Measurements from ENCODE around the gene USP5. TPM values are rescaled to one million over a fixed set of nuclear protein-coding genes. Genes with fewer than 3 reads are reported as not detected.

Gene USP5
- total RNA-seq, 1 donor from 2014 or later, result 74.8 TPM

DNA sequence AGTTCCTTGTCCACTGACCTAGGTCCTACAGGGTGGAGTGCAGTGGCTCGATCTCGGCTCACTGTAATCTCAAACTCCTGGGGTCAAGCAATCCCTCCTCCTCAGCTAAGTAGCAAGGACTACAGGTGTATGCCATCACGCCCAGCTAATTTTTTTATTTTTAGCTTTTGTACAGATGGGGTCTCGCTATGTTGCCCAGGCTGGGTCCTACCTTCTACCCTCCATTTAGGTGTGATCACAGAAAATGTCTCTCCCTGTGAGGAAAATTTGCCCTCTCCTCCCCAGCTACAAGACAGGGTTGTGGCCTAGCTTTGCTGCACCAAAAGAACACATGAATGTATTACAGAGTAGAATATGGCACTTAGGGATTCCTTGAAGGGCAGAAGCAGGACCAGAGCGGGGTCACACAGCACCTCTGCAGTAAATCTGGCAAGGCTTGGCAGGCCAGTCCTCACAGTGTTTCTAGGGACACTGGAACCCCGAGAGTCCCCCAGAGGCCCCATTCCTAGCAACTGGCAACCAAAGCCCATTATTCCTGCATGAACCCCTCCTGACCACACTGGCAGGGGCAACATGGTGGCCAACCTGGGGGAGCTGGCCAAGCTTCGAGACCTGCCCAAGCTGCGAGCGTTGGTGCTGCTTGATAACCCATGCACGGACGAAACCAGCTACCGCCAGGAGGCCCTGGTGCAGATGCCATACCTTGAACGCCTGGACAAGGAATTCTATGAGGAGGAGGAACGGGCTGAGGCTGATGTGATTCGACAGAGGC is 60.4 kb downstream of the USP5 start:
- no peak for DNase-seq (ENCODE audit: extremely low read depth, low read depth, low spot score)

- no peak for DNase-seq (ENCODE audit: extremely low read depth, low read depth, low spot score)
These were observed 62.4 kb downstream of the USP5 start, which contains the start of gene ENO2 for GRCh38 chr12:6914246-6914946. Gene ENO2, plus strand, starts transcription at chr12:6914580. Its CDS starts 1,253 bp downstream, at chr12:6915833.

DNA sequence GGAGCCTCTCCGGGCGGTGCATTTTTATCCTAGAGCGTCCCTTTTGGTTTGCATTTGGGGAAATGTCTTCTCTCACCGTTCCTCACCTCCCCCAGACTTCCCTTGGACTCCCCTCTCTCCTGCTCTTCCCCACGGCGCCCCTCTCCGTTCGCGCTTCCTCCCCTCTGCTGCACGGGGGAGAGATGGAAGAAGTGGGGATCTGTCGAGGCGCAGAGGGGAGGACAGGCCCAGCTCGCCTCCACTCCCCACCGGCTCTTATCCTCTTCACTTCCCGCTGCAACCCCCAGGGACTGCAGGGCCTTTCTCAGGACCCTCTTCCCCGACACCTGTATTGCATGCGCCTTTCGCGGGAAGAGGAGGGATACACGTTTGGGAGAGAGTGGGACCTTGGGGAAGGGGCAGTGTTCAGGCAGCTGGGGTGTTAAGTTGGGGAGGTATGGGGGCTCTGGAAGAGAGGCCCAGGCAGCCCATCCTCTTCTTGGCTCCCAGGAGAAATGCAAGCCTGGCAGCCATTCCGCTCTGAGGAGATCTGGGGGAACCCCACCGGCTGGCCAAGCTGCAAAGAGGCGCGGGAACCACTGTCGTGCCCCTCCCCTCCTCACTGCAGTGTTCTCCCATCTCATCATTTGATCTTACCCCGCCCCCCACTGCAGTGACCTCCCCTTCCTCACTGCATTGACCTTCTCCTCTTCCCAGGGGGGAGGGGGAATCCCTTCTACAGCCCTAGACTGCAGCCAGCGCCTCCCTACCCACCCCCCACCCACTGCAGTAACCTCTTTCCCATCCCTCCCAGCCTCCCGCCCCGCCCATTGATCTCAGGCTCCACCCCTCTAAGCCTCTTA is 63.2 kb downstream of the USP5 start:
- no peak for DNase-seq (ENCODE audit: extremely low read depth, low read depth, low spot score)

GRCh38 chr12:6915789-6916285 is 63.9 kb downstream of the USP5 start:
- DNase-seq (ENCODE audit: extremely low read depth, low read depth, low spot score), result no peak

Other genes with a start within 250 kb of the USP5 start
- 183 and 211 TPM in 2 replicates for gene CHD4, start 244.8 kb upstream of the USP5 start, total RNA-seq
- 0.58 TPM in 1 of 2 replicates, not detected in the other for gene LPAR5, start 216.2 kb upstream of the USP5 start, total RNA-seq
- 0.58 TPM in 1 of 2 replicates, not detected in the other for gene ACRBP, start 204.7 kb upstream of the USP5 start, total RNA-seq
- 49.7 and 55.1 TPM in 2 replicates for gene ING4, start 189.0 kb upstream of the USP5 start, total RNA-seq
- 20.1 and 30.3 TPM in 2 replicates for gene ZNF384, start 162.8 kb upstream of the USP5 start, total RNA-seq
- not detected in 2 replicates for gene PIANP, start 151.3 kb upstream of the USP5 start, total RNA-seq
- 58.8 and 72.9 TPM in 2 replicates for gene COPS7A, start 128.1 kb upstream of the USP5 start, total RNA-seq
- 186 and 229 TPM in 2 replicates for gene MLF2, start 99.0 kb upstream of the USP5 start, total RNA-seq
- 240 and 281 TPM in 2 replicates for gene PTMS, start 85.8 kb upstream of the USP5 start, total RNA-seq
- gene LAG3, start 79.6 kb upstream of the USP5 start, total RNA-seq, result not detected in 2 replicates
- not detected in 2 replicates for gene CD4, start 62.6 kb upstream of the USP5 start, total RNA-seq
- gene GPR162, start 30.3 kb upstream of the USP5 start, total RNA-seq, result 2.0 and 3.7 TPM in 2 replicates
- 53.8 and 87.9 TPM in 2 replicates for gene P3H3, start 23.7 kb upstream of the USP5 start, total RNA-seq
- gene GNB3, start 11.2 kb upstream of the USP5 start, total RNA-seq, result 0.39 and 2.3 TPM in 2 replicates
- 6.0 and 14.6 TPM in 2 replicates for gene CDCA3, start 864 bp upstream of the USP5 start, total RNA-seq
- gene TPI1, start 15.4 kb downstream of the USP5 start, total RNA-seq, result 542 and 832 TPM in 2 replicates
- gene SPSB2, start 21.2 kb downstream of the USP5 start, total RNA-seq, result 5.3 and 5.5 TPM in 2 replicates
- gene LRRC23, start 52.7 kb downstream of the USP5 start, total RNA-seq, result 6.3 and 9.6 TPM in 2 replicates
- gene ENO2, start 62.4 kb downstream of the USP5 start, total RNA-seq, result 18.1 and 18.4 TPM in 2 replicates
- 33.6 and 64.6 TPM in 2 replicates for gene ATN1, start 75.8 kb downstream of the USP5 start, total RNA-seq
- gene RNU7-1, start 91.7 kb downstream of the USP5 start, total RNA-seq, result not detected in 2 replicates
- 180 and 194 TPM in 2 replicates for gene C12orf57, start 91.9 kb downstream of the USP5 start, total RNA-seq
- 0.29 and 8.5 TPM in 2 replicates for gene PTPN6, start 99.2 kb downstream of the USP5 start, total RNA-seq
- 240 and 281 TPM in 2 replicates for gene PHB2, start 118.5 kb downstream of the USP5 start, total RNA-seq
- 24.3 and 25.3 TPM in 2 replicates for gene EMG1, start 118.8 kb downstream of the USP5 start, total RNA-seq
- 15.4 and 19.4 TPM in 2 replicates for gene LPCAT3, start 166.3 kb downstream of the USP5 start, total RNA-seq
- 0.64 and 0.68 TPM in 2 replicates for gene C1S, start 208.6 kb downstream of the USP5 start, total RNA-seq
- gene C1R, start 240.3 kb downstream of the USP5 start, total RNA-seq, result 1.4 and 3.9 TPM in 2 replicates